ENCODE results near the gene ZNF124. TPM values are rescaled to one million over a fixed set of nuclear protein-coding genes. Genes with fewer than 3 reads are reported as not detected.
A peak's percentile ranks its signal among the peaks of the same experiment; 100 is the strongest.
"Not testable (repeated sequence)": the region's sequence is repeated elsewhere in the genome, so short reads cannot be mapped to it uniquely, and the experiment has no call there.

ZNF124 gene
- total and polyA plus RNA-seq, 7 donors, result 1.1 to 10.9 (median 6.8) TPM

- 97 to 99% (median 98%) methylated on average over 3 of the region's 3 CpGs for WGBS, 3 donors
- Histone ChIP-seq H3K4me3 (no peak overlapping the region), H3K36me3 (ENCODE audit: insufficient read depth in 1 of 2, low read depth in 1 of 2) (peaks cover 5 to 10% of the 10 kb centered on the region in 2 donors), H3K27ac (no peak overlapping the region), H3K9me3 (peaks cover 59% of the 10 kb centered on the region), H3K27me3 (ENCODE audit: insufficient read depth in 3 of 3, low read length in 2 of 3) (no peaks in the 10 kb centered on the region), H3K4me1 (no peaks in the 10 kb centered on the region)
- intact Hi-C loops (cut with DNase I), result no loop called here
- ATAC-seq (no peak), DNase-seq (no peak)
- TF ChIP-seq, protein P1, sequence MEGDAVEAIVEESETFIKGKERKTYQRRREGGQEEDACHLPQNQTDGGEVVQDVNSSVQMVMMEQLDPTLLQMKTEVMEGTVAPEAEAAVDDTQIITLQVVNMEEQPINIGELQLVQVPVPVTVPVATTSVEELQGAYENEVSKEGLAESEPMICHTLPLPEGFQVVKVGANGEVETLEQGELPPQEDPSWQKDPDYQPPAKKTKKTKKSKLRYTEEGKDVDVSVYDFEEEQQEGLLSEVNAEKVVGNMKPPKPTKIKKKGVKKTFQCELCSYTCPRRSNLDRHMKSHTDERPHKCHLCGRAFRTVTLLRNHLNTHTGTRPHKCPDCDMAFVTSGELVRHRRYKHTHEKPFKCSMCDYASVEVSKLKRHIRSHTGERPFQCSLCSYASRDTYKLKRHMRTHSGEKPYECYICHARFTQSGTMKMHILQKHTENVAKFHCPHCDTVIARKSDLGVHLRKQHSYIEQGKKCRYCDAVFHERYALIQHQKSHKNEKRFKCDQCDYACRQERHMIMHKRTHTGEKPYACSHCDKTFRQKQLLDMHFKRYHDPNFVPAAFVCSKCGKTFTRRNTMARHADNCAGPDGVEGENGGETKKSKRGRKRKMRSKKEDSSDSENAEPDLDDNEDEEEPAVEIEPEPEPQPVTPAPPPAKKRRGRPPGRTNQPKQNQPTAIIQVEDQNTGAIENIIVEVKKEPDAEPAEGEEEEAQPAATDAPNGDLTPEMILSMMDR (IDR thresholded peaks at IDR 0.05), result no peak
Observed at GRCh38 chr1:247146671-247147070, 25.1 kb downstream of the ZNF124 start.

DNA sequence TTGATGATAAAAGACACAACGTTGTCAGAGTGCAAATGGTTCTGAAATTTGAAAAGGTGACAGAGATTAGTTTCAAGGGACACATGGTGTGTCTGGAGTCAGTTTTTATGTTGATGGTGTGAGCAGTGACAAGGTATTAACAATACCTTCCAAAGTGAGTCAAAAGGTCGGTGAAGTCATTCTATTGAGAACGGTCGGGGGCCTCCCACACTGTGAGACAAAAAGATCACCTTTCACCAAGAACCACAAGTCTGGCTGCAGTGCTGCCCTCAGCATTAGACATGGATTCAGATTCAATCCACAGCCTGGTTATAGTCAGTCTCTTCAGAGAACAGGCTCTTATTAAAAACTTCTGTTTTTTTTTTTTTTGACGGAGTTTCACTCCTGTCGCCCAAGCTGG is 26.5 kb downstream of the ZNF124 start:
- peaks cover 5 to 12% of the 10 kb centered on the region in 2 donors for H3K36me3 ChIP-seq (ENCODE audit: insufficient read depth in 1 of 2, low read depth in 1 of 2)

GRCh38 chr1:247139557-247139956 is 32.3 kb downstream of the ZNF124 start:
- H3K27me3 ChIP-seq (ENCODE audit: insufficient read depth in 3 of 3, low read length in 2 of 3); H3K36me3 ChIP-seq (ENCODE audit: insufficient read depth in 1 of 2, low read depth in 1 of 2); H3K27ac ChIP-seq; DNase-seq; ATAC-seq; intact Hi-C loops (cut with DNase I); H3K4me1 ChIP-seq; H3K4me3 ChIP-seq: not testable (repeated sequence)
- H3K9me3 ChIP-seq, result peaks cover 78% of the 10 kb centered on the region

More for the DNA sequence above, 26.5 kb downstream of the ZNF124 start:
- no peaks in the 10 kb centered on the region for H3K27me3 ChIP-seq (ENCODE audit: insufficient read depth in 3 of 3, low read length in 2 of 3)
- no peaks in the 10 kb centered on the region for H3K4me1 ChIP-seq
- TF ChIP-seq, protein P1 (IDR thresholded peaks at IDR 0.05), result no peak
- DNase-seq (no peak), ATAC-seq (no peak)
- H3K9me3 ChIP-seq, result peaks cover 53% of the 10 kb centered on the region
- intact Hi-C loops (cut with DNase I), result no loop called here
- 86 to 97% (median 95%) methylated on average over 6 of the region's 6 CpGs for WGBS, 3 donors
- no peak overlapping the region for H3K27ac ChIP-seq
- no peak overlapping the region for H3K4me3 ChIP-seq

DNA sequence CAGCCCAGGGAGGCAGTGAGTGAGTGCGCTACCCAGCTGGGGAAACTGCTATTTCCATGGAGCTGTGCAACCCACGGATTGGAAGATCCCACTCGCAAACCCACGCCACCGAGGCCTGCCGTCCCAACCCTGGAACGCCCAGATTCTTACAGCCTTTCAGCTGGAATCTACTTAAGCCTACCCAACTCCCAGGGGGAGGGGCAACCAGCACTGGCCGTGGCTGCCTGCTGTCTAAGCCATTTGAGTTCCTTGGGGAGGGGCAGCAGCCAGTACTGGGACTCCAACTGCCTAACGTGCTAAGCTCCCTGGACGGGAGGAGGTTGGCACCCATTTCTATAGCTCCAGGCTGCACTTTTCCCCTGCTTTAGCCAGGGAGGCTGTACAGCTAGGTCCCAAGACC is 40.6 kb downstream of the ZNF124 start:
- H3K27ac ChIP-seq, result no peak overlapping the region
- peaks cover 38% of the 10 kb centered on the region for H3K9me3 ChIP-seq
- TF ChIP-seq, protein P1 (IDR thresholded peaks at IDR 0.05), result no peak
- intact Hi-C loops (cut with DNase I), result loop anchor here in 1 of 2 donors (5.0 kb wide), 1 partner anchor 36 kb away; no protein-coding TSS in a partner anchor
- WGBS, 3 donors, result 92 to 95% (median 94%) methylated on average over 10 of the region's 10 CpGs
- H3K4me3 ChIP-seq, result no peak overlapping the region
- H3K4me1 ChIP-seq, result peaks cover 4% of the 10 kb centered on the region
- DNase-seq, result no peak
- H3K27me3 ChIP-seq (ENCODE audit: insufficient read depth in 3 of 3, low read length in 2 of 3), result no peaks in the 10 kb centered on the region
- H3K36me3 ChIP-seq (ENCODE audit: insufficient read depth in 1 of 2, low read depth in 1 of 2), result no peaks in the 10 kb centered on the region
- no peak for ATAC-seq

DNA sequence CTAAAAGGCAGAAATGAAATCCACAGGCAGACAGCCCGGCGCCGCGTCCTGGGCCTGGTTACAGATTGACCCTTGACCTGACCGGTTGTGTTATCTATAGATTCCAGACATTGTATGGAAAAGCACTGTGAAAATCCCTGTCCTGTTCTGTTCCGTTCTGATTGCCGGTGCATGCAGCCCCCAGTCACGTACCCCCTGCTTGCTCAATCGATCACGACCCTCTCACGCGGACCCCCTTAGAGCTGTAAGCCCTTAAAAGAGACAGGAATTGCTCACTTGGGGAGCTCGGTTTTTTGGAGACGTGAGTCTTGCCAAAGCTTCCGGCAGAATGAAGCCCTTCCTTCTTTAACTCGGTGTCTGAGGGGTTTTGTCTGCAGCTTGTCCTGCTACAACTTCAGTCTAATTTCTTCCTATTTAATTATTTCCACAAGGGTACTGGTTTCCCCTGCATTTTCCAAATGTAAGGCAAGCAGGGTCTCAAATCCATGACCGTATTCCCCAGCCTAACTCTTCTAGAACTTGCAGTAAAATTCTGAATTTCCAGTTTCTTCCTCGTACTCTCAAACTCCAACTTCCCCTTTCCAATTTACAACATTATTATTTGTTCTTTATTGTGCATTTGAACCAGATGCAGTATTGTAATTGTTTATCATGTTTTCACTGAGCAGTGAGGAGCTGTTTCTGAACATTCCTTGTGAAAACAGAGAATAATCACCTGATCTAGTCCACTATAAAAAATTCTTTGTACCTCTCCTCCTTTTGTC is 44.1 kb downstream of the ZNF124 start:
- H3K27ac ChIP-seq; H3K4me1 ChIP-seq; H3K27me3 ChIP-seq (ENCODE audit: insufficient read depth in 3 of 3, low read length in 2 of 3); ATAC-seq; DNase-seq; H3K36me3 ChIP-seq (ENCODE audit: insufficient read depth in 1 of 2, low read depth in 1 of 2); H3K9me3 ChIP-seq: not testable (repeated sequence)
- H3K4me3 ChIP-seq, result peak overlapping the region; percentile 44
- WGBS, 3 donors, result 56 to 87% (median 57%) methylated on average over 12 to 13 of the region's 18 CpGs
- intact Hi-C loops (cut with DNase I), result loop anchor here in 1 of 2 donors (5.0 kb wide), 1 partner anchor 40 kb away; no protein-coding TSS in a partner anchor

DNA sequence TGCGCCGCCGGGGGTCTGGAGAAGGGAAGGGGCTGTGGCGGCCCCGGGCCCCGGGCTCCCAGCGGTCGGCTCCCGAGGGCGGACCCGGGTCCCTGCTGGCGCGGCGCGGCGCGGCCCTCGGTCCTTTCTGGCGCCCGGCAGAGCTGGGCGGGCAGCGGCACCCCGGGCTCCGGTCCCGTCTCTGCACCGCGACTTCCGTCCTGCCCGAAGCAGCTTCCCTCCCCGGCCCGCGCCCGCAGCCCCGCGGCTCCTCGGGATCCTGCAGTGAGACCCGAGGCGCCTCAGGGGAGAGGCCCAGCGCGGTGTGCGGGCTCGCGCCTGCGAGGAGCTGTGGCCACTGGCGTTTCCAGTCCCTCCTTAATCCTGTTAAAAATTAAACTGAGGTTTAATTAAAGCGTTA is 45.2 kb downstream of the ZNF124 start:
- peak; percentile 69 to 86 (median 79) for ATAC-seq
- intact Hi-C loops (cut with DNase I), result loop anchor here in 1 of 2 donors (5.0 kb wide), 1 partner anchor 41 kb away; no protein-coding TSS in a partner anchor
- peaks cover 10% of the 10 kb centered on the region for H3K9me3 ChIP-seq
- WGBS, 3 donors, result no CpG with 5 or more reads among the region's 46 CpGs
- H3K27me3 ChIP-seq (ENCODE audit: insufficient read depth in 3 of 3, low read length in 2 of 3); H3K36me3 ChIP-seq (ENCODE audit: insufficient read depth in 1 of 2, low read depth in 1 of 2); H3K4me3 ChIP-seq; DNase-seq; H3K27ac ChIP-seq; H3K4me1 ChIP-seq: not testable (repeated sequence)

DNA sequence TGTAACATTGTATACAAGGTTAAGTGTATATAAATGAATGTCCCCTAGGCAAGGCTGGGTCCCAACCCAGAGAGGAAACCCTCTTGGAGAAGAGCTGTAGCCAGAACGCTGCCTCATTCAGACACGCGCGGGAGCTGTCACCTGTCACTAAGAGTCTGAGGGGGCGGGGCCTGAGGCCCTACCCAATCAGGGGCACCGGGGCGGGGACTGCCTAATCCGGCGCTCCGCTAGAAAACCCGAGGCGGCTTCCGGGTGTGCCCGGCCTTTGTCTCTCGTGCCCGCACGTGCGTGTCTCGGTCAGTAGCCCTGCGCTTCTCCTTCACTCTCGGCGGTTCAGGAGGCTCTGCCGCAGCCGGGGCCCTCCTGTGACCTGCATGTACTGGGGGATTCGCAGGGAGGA is 45.7 kb downstream of the ZNF124 start:
- not testable (repeated sequence) for H3K9me3 ChIP-seq; DNase-seq; H3K36me3 ChIP-seq (ENCODE audit: insufficient read depth in 1 of 2, low read depth in 1 of 2); H3K4me1 ChIP-seq; H3K27ac ChIP-seq; H3K27me3 ChIP-seq (ENCODE audit: insufficient read depth in 3 of 3, low read length in 2 of 3)
- no CpG with 5 or more reads among the region's 25 CpGs for WGBS, 3 donors
- peak overlapping the region; percentile 7 for H3K4me3 ChIP-seq
- peak; percentile 100 for ATAC-seq
- intact Hi-C loops (cut with DNase I), result loop anchor here in 1 of 2 donors (5.0 kb wide), 1 partner anchor 41 kb away; no protein-coding TSS in a partner anchor
